C4-2B (cell line): ENCODE measurements around the gene FBL.

Experiments
- H3K27ac ChIP-seq: fragments of 450-650 bp; 2 replicates; pipeline ENCODE4 v1.5.1; 2017
- CTCF ChIP-seq: fragments of 450-650 bp; conservative IDR thresholded peaks from 2 replicates; pipeline ENCODE4 v1.5.1; 2017; ENCODE audit warnings: mild to moderate bottlenecking
- ZFX ChIP-seq: fragments of 450-650 bp; IDR thresholded peaks from 2 replicates; pipeline ENCODE4 v1.6.1; 2017

The FBL gene

GRCh38 chr19:39870171-39870971, 24.2 kb upstream of the FBL start:
- TF ChIP-seq CTCF: no peak
- TF ChIP-seq ZFX: no peak
- no peak overlapping the region for H3K27ac ChIP-seq

GRCh38 chr19:39867952-39868351, 21.8 kb upstream of the FBL start:
- no peak for TF ChIP-seq CTCF
- TF ChIP-seq ZFX: no peak
- no peak overlapping the region for H3K27ac ChIP-seq

GRCh38 chr19:39867133-39867532, 21.0 kb upstream of the FBL start:
- H3K27ac ChIP-seq: no peak overlapping the region
- TF ChIP-seq ZFX: no peak
- no peak for TF ChIP-seq CTCF

- H3K27ac ChIP-seq: no peak overlapping the region
- no peak for TF ChIP-seq ZFX
- no peak for TF ChIP-seq CTCF
Measured at GRCh38 chr19:39865953-39866352, 19.8 kb upstream of the FBL start.

DNA sequence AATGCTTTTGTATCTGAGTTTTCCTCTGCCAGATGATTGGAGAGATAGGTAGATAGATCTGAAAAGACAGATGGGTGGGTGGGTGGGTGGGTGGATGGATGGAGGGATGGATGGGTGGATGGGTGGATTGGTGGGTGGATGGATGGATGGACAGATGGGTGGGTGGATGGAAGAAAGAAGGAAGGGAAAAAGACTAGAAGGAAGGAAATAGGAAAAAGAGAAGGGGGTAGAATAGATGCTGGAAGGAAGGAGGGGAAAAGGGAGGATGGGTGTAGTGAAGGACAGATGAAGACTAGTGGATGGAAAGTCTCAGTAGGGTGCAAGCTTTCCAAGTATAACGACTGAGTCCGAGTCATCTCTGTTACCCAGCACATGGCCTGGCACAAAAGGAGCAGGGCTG, 19.0 kb upstream of the FBL start:
- no peak overlapping the region for H3K27ac ChIP-seq
- no peak for TF ChIP-seq ZFX

DNA sequence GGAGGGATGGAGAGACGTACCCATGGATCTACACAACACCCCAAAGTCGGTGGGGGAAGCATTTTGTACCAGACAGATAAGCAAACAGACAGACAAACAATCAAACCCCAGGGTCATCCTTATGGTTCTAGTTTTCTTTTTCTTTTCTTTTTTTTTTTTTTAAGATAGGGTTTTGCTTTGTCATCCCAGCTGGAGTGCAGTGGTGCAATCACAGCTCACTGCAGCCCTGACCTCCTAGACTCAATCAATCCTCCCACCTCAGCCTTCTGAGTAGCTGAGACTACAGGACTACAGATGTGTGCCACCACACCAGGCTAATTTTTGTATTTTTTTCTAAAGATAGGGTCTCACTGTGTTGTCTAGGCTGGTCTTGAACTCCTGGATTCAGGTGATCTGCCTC, 17.9 kb upstream of the FBL start:
- H3K27ac ChIP-seq: no peak overlapping the region
- no peak for TF ChIP-seq ZFX
- TF ChIP-seq CTCF: no peak

GRCh38 chr19:39858541-39858940, 12.4 kb upstream of the FBL start:
- TF ChIP-seq ZFX: no peak
- no peak for TF ChIP-seq CTCF
- H3K27ac ChIP-seq: no peak overlapping the region

DNA sequence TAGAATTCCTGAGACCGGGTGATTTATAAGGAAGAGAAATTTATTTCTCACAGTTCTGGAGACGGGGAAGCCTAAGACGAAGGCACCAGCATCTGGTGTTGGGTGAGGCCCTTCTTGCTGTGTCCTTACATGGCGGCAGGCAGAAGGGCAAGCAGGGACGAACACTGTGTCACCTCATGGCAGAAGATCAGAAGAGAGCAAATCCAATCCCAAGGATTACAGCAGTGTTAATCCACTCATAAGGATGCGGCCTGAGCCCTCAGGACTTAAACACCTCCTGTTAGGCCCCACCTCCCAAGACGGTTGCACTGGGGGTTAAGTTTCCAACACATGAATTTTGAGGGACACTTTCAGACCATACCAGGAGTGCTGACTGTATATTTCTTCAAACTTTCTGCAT, 6.7 kb upstream of the FBL start:
- TF ChIP-seq CTCF: no peak
- TF ChIP-seq ZFX: no peak
- no peak overlapping the region for H3K27ac ChIP-seq
